ENCODE data around the gene HDAC2. TPM values are rescaled to one million over a fixed set of nuclear protein-coding genes. Genes with fewer than 3 reads are reported as not detected.

Gene HDAC2
- total and polyA plus RNA-seq, 10 donors = 42.7 to 62.7 (median 53.1) TPM

GRCh38 chr6:113976806-113977205 is 5.9 kb upstream of the HDAC2 start:
- Histone ChIP-seq H3K9me3 (no peaks in the 10 kb centered on the region), H3K4me1 (peaks cover 0 to 26% (median 10%) of the 10 kb centered on the region in 6 donors), H3K36me3 (no peaks in the 10 kb centered on the region), H3K27ac (no peak overlapping the region), H3K4me3 (no peak overlapping the region), H3K27me3 (replicated peaks in 1 of 7) (no peaks in the 10 kb centered on the region)
- WGBS, 5 donors = 92 to 100% (median 96%) methylated on average over 2 of the region's 2 CpGs
- intact Hi-C loops (cut with DNase I; ENCODE audit: low total_unique reads) = no loop called here
- TF ChIP-seq POLR2AphosphoS5 (IDR thresholded peaks at IDR 0.05) = no peak
- TF ChIP-seq POLR2A (IDR thresholded peaks at IDR 0.05) = no peak
- no peak for TF ChIP-seq CTCF (IDR thresholded peaks at IDR 0.05 in 8 of 11, conservative IDR thresholded peaks at IDR 0.05 in 3 of 11)
- no peak for DNase-seq

- H3K9me3 ChIP-seq = no peaks in the 10 kb centered on the region
- H3K27me3 ChIP-seq (replicated peaks in 1 of 7) = no peaks in the 10 kb centered on the region
- intact Hi-C loops (cut with DNase I; ENCODE audit: low total_unique reads) = no loop called here
- H3K4me1 ChIP-seq = peaks cover 14 to 47% (median 34%) of the 10 kb centered on the region in 6 donors
- no peak for TF ChIP-seq POLR2AphosphoS5 (IDR thresholded peaks at IDR 0.05)
- TF ChIP-seq CTCF (IDR thresholded peaks at IDR 0.05 in 8 of 11, conservative IDR thresholded peaks at IDR 0.05 in 3 of 11) = no peak
- no peak for TF ChIP-seq POLR2A (IDR thresholded peaks at IDR 0.05)
- WGBS, 5 donors = 71 to 91% (median 89%) methylated on average over 2 of the region's 2 CpGs
- peak overlapping the region; percentile 76 to 97 (median 96) for H3K27ac ChIP-seq
- no peaks in the 10 kb centered on the region for H3K36me3 ChIP-seq
- peak overlapping the region; percentile 73 to 98 (median 94) for H3K4me3 ChIP-seq
- DNase-seq = no peak
Measured at GRCh38 chr6:113971741-113972140, 793 bp upstream of the HDAC2 start.

GRCh38 chr6:113969888-113970804 is 802 bp downstream of the HDAC2 start:
- no peaks in the 10 kb centered on the region for H3K27me3 ChIP-seq (replicated peaks in 1 of 7)
- no peak for TF ChIP-seq CTCF (IDR thresholded peaks at IDR 0.05 in 8 of 11, conservative IDR thresholded peaks at IDR 0.05 in 3 of 11)
- no peak for TF ChIP-seq POLR2A (IDR thresholded peaks at IDR 0.05)
- peak in 2 of 3 donors; percentile 4 to 12 for TF ChIP-seq POLR2AphosphoS5 (IDR thresholded peaks at IDR 0.05)
- peak overlapping the region; percentile 73 to 98 (median 94) for H3K4me3 ChIP-seq
- 1% methylated on average over 59 to 70 of the region's 70 CpGs for WGBS, 5 donors
- DNase-seq = peak; percentile 93
- intact Hi-C loops (cut with DNase I; ENCODE audit: low total_unique reads) = no loop called here
- no peaks in the 10 kb centered on the region for H3K36me3 ChIP-seq
- peak overlapping the region; percentile 76 to 97 (median 96) for H3K27ac ChIP-seq
- peaks cover 18 to 61% (median 45%) of the 10 kb centered on the region in 6 donors for H3K4me1 ChIP-seq
- no peaks in the 10 kb centered on the region for H3K9me3 ChIP-seq

- no peaks in the 10 kb centered on the region for H3K36me3 ChIP-seq
- peak overlapping the region in 2 of 8 donors; percentile 90 to 98 for H3K4me3 ChIP-seq
- H3K4me1 ChIP-seq = peaks cover 18 to 69% (median 45%) of the 10 kb centered on the region in 6 donors
- no peaks in the 10 kb centered on the region for H3K9me3 ChIP-seq
- no peak for DNase-seq
- TF ChIP-seq POLR2A (IDR thresholded peaks at IDR 0.05) (no peak), CTCF (IDR thresholded peaks at IDR 0.05 in 8 of 11, conservative IDR thresholded peaks at IDR 0.05 in 3 of 11) (no peak), POLR2AphosphoS5 (IDR thresholded peaks at IDR 0.05) (no peak)
- H3K27me3 ChIP-seq (replicated peaks in 1 of 7) = no peaks in the 10 kb centered on the region
- H3K27ac ChIP-seq = no peak overlapping the region
- 66 to 76% (median 70%) methylated on average over 6 of the region's 6 CpGs for WGBS, 5 donors
- intact Hi-C loops (cut with DNase I; ENCODE audit: low total_unique reads) = no loop called here
Measured at GRCh38 chr6:113968472-113968871, 2.5 kb downstream of the HDAC2 start.

All from spleen (tissue), 11 donors.